T-helper 1 cell treated with Interleukin-12 subunit alpha and Interleukin-12 subunit beta and Interleukin-4 antibody, amounts not matched to agents 30 μg/mL and 1 μg/mL, for 36 hours (primary cell): ENCODE results near the gene POLD3.
"Not testable (repeated sequence)": the region's sequence is repeated elsewhere in the genome, so short reads cannot be mapped to it uniquely, and the experiment has no call there.

Experiments used
- H3K27ac Mint-ChIP-seq: one replicate; pipeline ENCODE4 v1.8.0; 2021; ENCODE audit warnings: mild to moderate bottlenecking, mixed read lengths
- H3K27me3 Mint-ChIP-seq: one replicate; pipeline ENCODE4 v1.8.0; 2021; ENCODE audit warnings: low read depth, mixed read lengths
- H3K36me3 Mint-ChIP-seq: one replicate; pipeline ENCODE4 v1.8.0; 2021; ENCODE audit warnings: low read depth, mixed read lengths
- H3K4me1 Mint-ChIP-seq: one replicate; pipeline ENCODE4 v1.8.0; 2021; ENCODE audit warnings: low read depth, mixed read lengths
- H3K4me3 Mint-ChIP-seq: one replicate; pipeline ENCODE4 v1.8.0; 2021; ENCODE audit warnings: mild to moderate bottlenecking, moderate library complexity, mixed read lengths
- H3K9me3 Mint-ChIP-seq: one replicate; pipeline ENCODE4 v1.8.0; 2021; ENCODE audit warnings: mixed read lengths

Gene POLD3

GRCh38 chr11:74574563-74574962, 17.8 kb upstream of the POLD3 start:
- H3K27ac Mint-ChIP-seq: no peak overlapping the region
- H3K4me3 Mint-ChIP-seq: no peak overlapping the region
- H3K27me3 Mint-ChIP-seq: no peaks in the 10 kb centered on the region
- no peaks in the 10 kb centered on the region for H3K4me1 Mint-ChIP-seq
- no peaks in the 10 kb centered on the region for H3K9me3 Mint-ChIP-seq
- no peaks in the 10 kb centered on the region for H3K36me3 Mint-ChIP-seq

GRCh38 chr11:74575999-74576398, 16.4 kb upstream of the POLD3 start:
- Mint-ChIP-seq H3K27me3 (no peaks in the 10 kb centered on the region), H3K9me3 (no peaks in the 10 kb centered on the region), H3K27ac (no peak overlapping the region), H3K36me3 (no peaks in the 10 kb centered on the region), H3K4me3 (no peak overlapping the region), H3K4me1 (peaks cover 2% of the 10 kb centered on the region)

- no peaks in the 10 kb centered on the region for H3K27me3 Mint-ChIP-seq
- H3K36me3 Mint-ChIP-seq: no peaks in the 10 kb centered on the region
- H3K4me3 Mint-ChIP-seq: no peak overlapping the region
- H3K9me3 Mint-ChIP-seq: no peaks in the 10 kb centered on the region
- H3K27ac Mint-ChIP-seq: no peak overlapping the region
- H3K4me1 Mint-ChIP-seq: peaks cover 6% of the 10 kb centered on the region
Measured at GRCh38 chr11:74577181-74577580, 15.2 kb upstream of the POLD3 start.

GRCh38 chr11:74577624-74578396, 14.6 kb upstream of the POLD3 start:
- no peaks in the 10 kb centered on the region for H3K9me3 Mint-ChIP-seq

GRCh38 chr11:74579577-74580270, 12.7 kb upstream of the POLD3 start:
- Mint-ChIP-seq H3K4me1 (peaks cover 6% of the 10 kb centered on the region), H3K36me3 (no peaks in the 10 kb centered on the region), H3K27me3 (no peaks in the 10 kb centered on the region), H3K4me3 (no peak overlapping the region), H3K27ac (no peak overlapping the region), H3K9me3 (no peaks in the 10 kb centered on the region)

More at GRCh38 chr11:74577624-74578396, 14.6 kb upstream of the POLD3 start:
- H3K4me1 Mint-ChIP-seq: peaks cover 6% of the 10 kb centered on the region
- no peaks in the 10 kb centered on the region for H3K27me3 Mint-ChIP-seq
- H3K36me3 Mint-ChIP-seq: no peaks in the 10 kb centered on the region
- H3K4me3 Mint-ChIP-seq: no peak overlapping the region
- H3K27ac Mint-ChIP-seq: no peak overlapping the region

- H3K4me1 Mint-ChIP-seq: peaks cover 6% of the 10 kb centered on the region
- no peaks in the 10 kb centered on the region for H3K36me3 Mint-ChIP-seq
- no peak overlapping the region for H3K4me3 Mint-ChIP-seq
- no peaks in the 10 kb centered on the region for H3K9me3 Mint-ChIP-seq
- no peak overlapping the region for H3K27ac Mint-ChIP-seq
- H3K27me3 Mint-ChIP-seq: no peaks in the 10 kb centered on the region
Measured at GRCh38 chr11:74581954-74582547, 10.3 kb upstream of the POLD3 start.

- H3K9me3 Mint-ChIP-seq: no peaks in the 10 kb centered on the region
- H3K36me3 Mint-ChIP-seq: no peaks in the 10 kb centered on the region
- H3K4me3 Mint-ChIP-seq: no peak overlapping the region
- no peak overlapping the region for H3K27ac Mint-ChIP-seq
- peaks cover 6% of the 10 kb centered on the region for H3K4me1 Mint-ChIP-seq
- H3K27me3 Mint-ChIP-seq: peaks cover 6% of the 10 kb centered on the region
Measured at GRCh38 chr11:74583024-74583624, 9.3 kb upstream of the POLD3 start.

GRCh38 chr11:74590492-74590891, 1.9 kb upstream of the POLD3 start:
- not testable (repeated sequence) for H3K9me3 Mint-ChIP-seq, H3K4me3 Mint-ChIP-seq, H3K27ac Mint-ChIP-seq, H3K27me3 Mint-ChIP-seq
- Mint-ChIP-seq H3K4me1 (peaks cover 24% of the 10 kb centered on the region), H3K36me3 (peaks cover 18% of the 10 kb centered on the region)

- H3K36me3 Mint-ChIP-seq: peaks cover 27% of the 10 kb centered on the region
- H3K27me3 Mint-ChIP-seq: peaks cover 8% of the 10 kb centered on the region
- no peaks in the 10 kb centered on the region for H3K9me3 Mint-ChIP-seq
- H3K27ac Mint-ChIP-seq: peak overlapping the region; percentile 90
- H3K4me3 Mint-ChIP-seq: peak overlapping the region; percentile 96
- peaks cover 28% of the 10 kb centered on the region for H3K4me1 Mint-ChIP-seq
Measured at GRCh38 chr11:74592063-74592440, 330 bp upstream of the POLD3 start.

GRCh38 chr11:74593463-74593862, 1.1 kb downstream of the POLD3 start:
- Mint-ChIP-seq H3K9me3 (no peaks in the 10 kb centered on the region), H3K27ac (peak overlapping the region; percentile 90), H3K4me1 (peaks cover 28% of the 10 kb centered on the region), H3K4me3 (peak overlapping the region; percentile 96), H3K36me3 (peaks cover 30% of the 10 kb centered on the region), H3K27me3 (no peaks in the 10 kb centered on the region)

GRCh38 chr11:74602637-74603556, 10.5 kb downstream of the POLD3 start:
- Mint-ChIP-seq H3K9me3 (no peaks in the 10 kb centered on the region), H3K4me3 (no peak overlapping the region), H3K36me3 (peaks cover 16% of the 10 kb centered on the region), H3K27me3 (no peaks in the 10 kb centered on the region), H3K4me1 (no peaks in the 10 kb centered on the region), H3K27ac (no peak overlapping the region)

- H3K36me3 Mint-ChIP-seq: peaks cover 13% of the 10 kb centered on the region
- no peak overlapping the region for H3K27ac Mint-ChIP-seq
- H3K9me3 Mint-ChIP-seq: no peaks in the 10 kb centered on the region
- H3K27me3 Mint-ChIP-seq: no peaks in the 10 kb centered on the region
- H3K4me1 Mint-ChIP-seq: no peaks in the 10 kb centered on the region
- H3K4me3 Mint-ChIP-seq: no peak overlapping the region
Measured at GRCh38 chr11:74603845-74604244, 11.5 kb downstream of the POLD3 start.

GRCh38 chr11:74604311-74604710, 11.9 kb downstream of the POLD3 start:
- Mint-ChIP-seq H3K4me1 (no peaks in the 10 kb centered on the region), H3K27ac (no peak overlapping the region), H3K9me3 (no peaks in the 10 kb centered on the region), H3K27me3 (no peaks in the 10 kb centered on the region), H3K4me3 (no peak overlapping the region), H3K36me3 (peaks cover 13% of the 10 kb centered on the region)

GRCh38 chr11:74605403-74605802, 13.0 kb downstream of the POLD3 start:
- H3K4me3 Mint-ChIP-seq: no peak overlapping the region
- no peaks in the 10 kb centered on the region for H3K4me1 Mint-ChIP-seq
- no peaks in the 10 kb centered on the region for H3K27me3 Mint-ChIP-seq
- H3K27ac Mint-ChIP-seq: no peak overlapping the region
- no peaks in the 10 kb centered on the region for H3K9me3 Mint-ChIP-seq
- peaks cover 14% of the 10 kb centered on the region for H3K36me3 Mint-ChIP-seq
